ENCODE results near the gene CCL18.

Gene CCL18

GRCh38 chr17:36027761-36028160 lies 36.3 kb upstream of the CCL18 start:
- no peak overlapping the region for H3K4me3 ChIP-seq (ENCODE audit: low read depth, low read length)
- no peak for DNase-seq (ENCODE audit: low read depth)
- TF ChIP-seq CTCF (IDR thresholded peaks at IDR 0.05; ENCODE audit: low read depth, low read length, missing control alignments) = no peak

GRCh38 chr17:36030956-36031355 lies 33.1 kb upstream of the CCL18 start:
- H3K4me3 ChIP-seq (ENCODE audit: low read depth, low read length) = no peak overlapping the region
- no peak for DNase-seq (ENCODE audit: low read depth)
- TF ChIP-seq CTCF (IDR thresholded peaks at IDR 0.05; ENCODE audit: low read depth, low read length, missing control alignments) = no peak

- no peak overlapping the region for H3K4me3 ChIP-seq (ENCODE audit: low read depth, low read length)
- DNase-seq (ENCODE audit: low read depth) = peak; percentile 5
- no peak for TF ChIP-seq CTCF (IDR thresholded peaks at IDR 0.05; ENCODE audit: low read depth, low read length, missing control alignments)
Observed at GRCh38 chr17:36034127-36034526, 29.9 kb upstream of the CCL18 start.

GRCh38 chr17:36036235-36036634 lies 27.8 kb upstream of the CCL18 start:
- H3K4me3 ChIP-seq (ENCODE audit: low read depth, low read length) = no peak overlapping the region
- TF ChIP-seq CTCF (IDR thresholded peaks at IDR 0.05; ENCODE audit: low read depth, low read length, missing control alignments) = no peak
- DNase-seq (ENCODE audit: low read depth) = no peak

GRCh38 chr17:36048066-36048465 lies 16.0 kb upstream of the CCL18 start:
- no peak for TF ChIP-seq CTCF (IDR thresholded peaks at IDR 0.05; ENCODE audit: low read depth, low read length, missing control alignments)
- no peak overlapping the region for H3K4me3 ChIP-seq (ENCODE audit: low read depth, low read length)
- no peak for DNase-seq (ENCODE audit: low read depth)

- TF ChIP-seq CTCF (IDR thresholded peaks at IDR 0.05; ENCODE audit: low read depth, low read length, missing control alignments) = no peak
- no peak for DNase-seq (ENCODE audit: low read depth)
- no peak overlapping the region for H3K4me3 ChIP-seq (ENCODE audit: low read depth, low read length)
Observed at GRCh38 chr17:36049643-36050042, 14.4 kb upstream of the CCL18 start.

GRCh38 chr17:36055171-36055570 lies 8.9 kb upstream of the CCL18 start:
- no peak for DNase-seq (ENCODE audit: low read depth)
- TF ChIP-seq CTCF (IDR thresholded peaks at IDR 0.05; ENCODE audit: low read depth, low read length, missing control alignments) = no peak
- H3K4me3 ChIP-seq (ENCODE audit: low read depth, low read length) = no peak overlapping the region
